Measurements from ENCODE around the gene MTRF1L.
A peak's percentile ranks its signal among the peaks of the same experiment; 100 is the strongest.

MTRF1L gene, protein sequence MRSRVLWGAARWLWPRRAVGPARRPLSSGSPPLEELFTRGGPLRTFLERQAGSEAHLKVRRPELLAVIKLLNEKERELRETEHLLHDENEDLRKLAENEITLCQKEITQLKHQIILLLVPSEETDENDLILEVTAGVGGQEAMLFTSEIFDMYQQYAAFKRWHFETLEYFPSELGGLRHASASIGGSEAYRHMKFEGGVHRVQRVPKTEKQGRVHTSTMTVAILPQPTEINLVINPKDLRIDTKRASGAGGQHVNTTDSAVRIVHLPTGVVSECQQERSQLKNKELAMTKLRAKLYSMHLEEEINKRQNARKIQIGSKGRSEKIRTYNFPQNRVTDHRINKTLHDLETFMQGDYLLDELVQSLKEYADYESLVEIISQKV

GRCh38 chr6:153002613-153003365, at the start of gene MTRF1L:
MTRF1L (minus strand) TSS chr6:153002709; CDS start chr6:153002685, 24 bp downstream.
- H3K4me1 Mint-ChIP-seq (ENCODE audit: low read depth), result peaks cover 40% of the 10 kb centered on the region
- peaks cover 32% of the 10 kb centered on the region for H3K36me3 Mint-ChIP-seq (ENCODE audit: low read depth)
- H3K27ac Mint-ChIP-seq, result peak within 1 kb of the TSS; percentile 98
- no peaks in the 10 kb centered on the region for H3K27me3 Mint-ChIP-seq
- peak within 1 kb of the TSS; percentile 98 for H3K4me3 Mint-ChIP-seq
- peaks cover 4% of the 10 kb centered on the region for H3K9me3 Mint-ChIP-seq

DNA sequence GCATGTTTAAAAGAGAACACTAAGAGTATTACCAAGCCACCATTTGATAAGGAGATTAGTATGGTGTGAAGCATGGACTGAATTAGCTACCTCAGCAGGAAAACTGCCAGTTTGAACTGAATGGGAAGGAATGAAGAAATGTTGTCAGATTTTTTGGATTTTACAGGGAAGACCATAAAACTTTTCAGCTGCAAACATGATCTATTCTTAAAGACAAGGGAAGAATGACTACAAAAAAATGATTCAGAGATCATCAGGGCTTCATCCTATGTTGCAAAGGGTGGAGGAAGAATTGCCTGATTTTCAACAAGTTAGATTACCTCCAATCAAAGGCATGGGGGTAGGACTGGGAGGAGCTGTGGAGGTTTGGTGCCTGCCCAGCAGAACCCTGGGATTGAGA, 49.3 kb upstream of the MTRF1L start:
- Mint-ChIP-seq H3K27me3 (peaks cover 4% of the 10 kb centered on the region), H3K36me3 (ENCODE audit: low read depth) (no peaks in the 10 kb centered on the region), H3K4me3 (no peak overlapping the region), H3K4me1 (ENCODE audit: low read depth) (no peaks in the 10 kb centered on the region), H3K9me3 (peaks cover 6% of the 10 kb centered on the region), H3K27ac (no peak overlapping the region)

DNA sequence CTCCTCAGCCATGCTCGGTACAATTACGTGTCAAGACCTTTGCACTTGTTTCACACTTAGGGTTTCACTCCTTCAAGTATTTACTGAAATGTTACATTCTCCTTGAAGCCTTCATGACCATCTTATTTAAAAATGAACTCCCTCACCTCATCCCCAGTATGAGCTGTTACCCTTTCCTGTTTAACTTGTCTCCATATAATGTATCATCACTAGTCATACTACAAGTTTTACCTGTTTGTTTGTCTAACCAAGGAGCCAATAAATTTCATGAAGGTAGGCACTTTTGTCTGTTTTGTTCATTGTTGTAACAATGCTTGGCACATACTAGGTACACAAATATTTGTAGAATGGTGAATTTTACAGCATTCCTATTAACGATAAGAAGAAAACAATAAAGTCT, 46.1 kb upstream of the MTRF1L start:
- Mint-ChIP-seq H3K27me3 (peaks cover 4% of the 10 kb centered on the region), H3K36me3 (ENCODE audit: low read depth) (no peaks in the 10 kb centered on the region), H3K27ac (no peak overlapping the region), H3K9me3 (peaks cover 6% of the 10 kb centered on the region), H3K4me3 (no peak overlapping the region), H3K4me1 (ENCODE audit: low read depth) (no peaks in the 10 kb centered on the region)

- Mint-ChIP-seq H3K27me3 (peaks cover 4% of the 10 kb centered on the region), H3K27ac (no peak overlapping the region), H3K9me3 (peaks cover 6% of the 10 kb centered on the region), H3K4me1 (ENCODE audit: low read depth) (no peaks in the 10 kb centered on the region), H3K4me3 (no peak overlapping the region), H3K36me3 (ENCODE audit: low read depth) (no peaks in the 10 kb centered on the region)
These were observed 44.9 kb upstream of the MTRF1L start for GRCh38 chr6:153047386-153047785.

- Mint-ChIP-seq H3K27me3 (no peaks in the 10 kb centered on the region), H3K27ac (no peak overlapping the region), H3K36me3 (ENCODE audit: low read depth) (no peaks in the 10 kb centered on the region), H3K4me1 (ENCODE audit: low read depth) (no peaks in the 10 kb centered on the region), H3K4me3 (no peak overlapping the region), H3K9me3 (peaks cover 6% of the 10 kb centered on the region)
These were observed 42.8 kb upstream of the MTRF1L start for GRCh38 chr6:153045271-153045670.

GRCh38 chr6:153044295-153044694, 41.8 kb upstream of the MTRF1L start:
- H3K27me3 Mint-ChIP-seq, result peaks cover 7% of the 10 kb centered on the region
- no peaks in the 10 kb centered on the region for H3K4me1 Mint-ChIP-seq (ENCODE audit: low read depth)
- H3K9me3 Mint-ChIP-seq, result peaks cover 6% of the 10 kb centered on the region
- H3K27ac Mint-ChIP-seq, result no peak overlapping the region
- H3K36me3 Mint-ChIP-seq (ENCODE audit: low read depth), result no peaks in the 10 kb centered on the region
- H3K4me3 Mint-ChIP-seq, result no peak overlapping the region

DNA sequence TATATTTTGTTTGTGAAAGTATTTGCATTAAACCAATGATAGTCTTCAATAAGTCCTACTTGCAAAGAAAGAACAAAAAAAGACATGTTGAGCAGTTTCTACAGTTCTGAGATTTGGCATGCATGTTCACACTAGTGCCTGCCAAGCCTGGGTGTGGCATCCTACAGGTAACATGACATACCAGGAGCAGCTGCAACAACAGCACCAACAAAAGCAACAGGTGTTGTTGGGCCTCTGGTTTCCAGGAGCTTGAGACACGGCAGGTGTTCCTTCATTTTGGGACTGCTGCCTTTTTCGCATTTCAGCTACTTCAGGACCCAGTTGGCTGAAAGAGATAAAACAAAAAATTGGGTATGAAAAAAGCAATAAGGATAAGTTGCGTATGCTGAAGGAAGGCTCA, 41.2 kb upstream of the MTRF1L start:
- Mint-ChIP-seq H3K27ac (no peak overlapping the region), H3K9me3 (peaks cover 6% of the 10 kb centered on the region), H3K27me3 (peaks cover 7% of the 10 kb centered on the region), H3K4me1 (ENCODE audit: low read depth) (no peaks in the 10 kb centered on the region), H3K36me3 (ENCODE audit: low read depth) (no peaks in the 10 kb centered on the region), H3K4me3 (no peak overlapping the region)

DNA sequence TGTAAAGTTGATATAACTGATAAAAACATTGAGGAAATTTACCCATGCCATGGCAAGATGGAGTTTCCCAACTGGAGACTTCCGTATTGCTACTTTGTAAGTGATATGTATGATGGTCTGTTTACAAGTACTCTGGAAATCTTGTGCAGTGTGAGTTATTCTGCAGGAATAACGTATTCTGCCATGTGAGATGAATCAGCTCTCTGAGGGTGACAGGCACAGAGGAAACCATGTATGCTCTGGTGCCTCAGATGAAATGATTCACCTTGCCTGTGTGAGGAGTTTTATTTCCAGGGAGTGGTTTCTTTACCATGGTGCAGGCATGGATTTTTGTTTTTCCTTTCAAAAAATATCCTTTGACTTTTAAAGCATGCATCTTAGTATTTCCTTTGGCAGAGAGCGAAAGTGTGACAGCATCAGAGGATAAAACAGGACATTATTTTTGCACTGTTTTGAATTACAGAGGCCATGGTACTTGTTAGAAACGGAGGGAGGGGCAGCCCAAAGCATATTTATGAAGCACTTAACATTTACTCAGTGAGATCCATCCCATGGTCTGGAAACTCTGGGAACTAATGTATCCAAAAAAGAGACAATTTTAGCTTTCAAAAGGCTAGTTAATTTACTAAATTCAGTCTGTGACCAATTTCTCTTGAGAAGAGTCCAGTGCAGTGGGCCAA, 36.0 kb upstream of the MTRF1L start:
- no peaks in the 10 kb centered on the region for H3K36me3 Mint-ChIP-seq (ENCODE audit: low read depth)
- no peak overlapping the region for H3K27ac Mint-ChIP-seq
- H3K4me1 Mint-ChIP-seq (ENCODE audit: low read depth), result no peaks in the 10 kb centered on the region
- H3K27me3 Mint-ChIP-seq, result peaks cover 7% of the 10 kb centered on the region
- H3K9me3 Mint-ChIP-seq, result no peaks in the 10 kb centered on the region
- H3K4me3 Mint-ChIP-seq, result no peak overlapping the region

GRCh38 chr6:153034139-153034538, 31.6 kb upstream of the MTRF1L start:
- no peaks in the 10 kb centered on the region for H3K4me1 Mint-ChIP-seq (ENCODE audit: low read depth)
- H3K9me3 Mint-ChIP-seq, result no peaks in the 10 kb centered on the region
- H3K27me3 Mint-ChIP-seq, result no peaks in the 10 kb centered on the region
- no peaks in the 10 kb centered on the region for H3K36me3 Mint-ChIP-seq (ENCODE audit: low read depth)
- no peak overlapping the region for H3K27ac Mint-ChIP-seq
- no peak overlapping the region for H3K4me3 Mint-ChIP-seq

DNA sequence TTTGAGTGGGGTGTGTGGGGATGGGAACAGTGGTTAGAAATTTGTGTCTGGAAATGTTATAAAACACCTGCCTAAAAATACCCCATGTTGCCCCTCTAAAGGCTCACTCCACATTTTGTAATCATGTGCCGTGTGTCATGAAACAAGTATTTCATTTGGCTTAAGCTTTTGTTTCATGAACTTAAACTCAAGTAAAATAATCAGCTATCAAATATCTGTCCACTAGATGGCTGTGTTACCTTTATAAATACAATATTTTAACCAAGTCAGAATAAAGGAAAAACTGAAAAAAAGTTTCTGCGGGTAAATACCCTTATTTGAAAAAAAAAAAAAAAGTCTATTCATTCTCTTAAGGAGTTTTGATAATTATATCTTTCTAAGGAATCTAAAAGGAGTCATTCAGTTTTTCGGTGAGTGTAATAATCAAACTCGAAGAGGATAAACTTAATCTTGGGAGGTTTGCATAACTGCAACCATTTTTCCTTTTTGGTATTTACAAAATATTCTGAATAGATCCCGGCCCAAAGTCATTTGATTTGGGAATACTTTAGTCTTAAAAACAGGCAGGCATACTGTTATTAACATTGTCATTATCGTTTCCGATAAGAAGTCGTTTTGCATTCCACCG, 29.9 kb upstream of the MTRF1L start:
- Mint-ChIP-seq H3K9me3 (no peaks in the 10 kb centered on the region), H3K4me3 (no peak overlapping the region), H3K4me1 (ENCODE audit: low read depth) (no peaks in the 10 kb centered on the region), H3K27me3 (peaks cover 8% of the 10 kb centered on the region), H3K36me3 (ENCODE audit: low read depth) (no peaks in the 10 kb centered on the region), H3K27ac (no peak overlapping the region)

DNA sequence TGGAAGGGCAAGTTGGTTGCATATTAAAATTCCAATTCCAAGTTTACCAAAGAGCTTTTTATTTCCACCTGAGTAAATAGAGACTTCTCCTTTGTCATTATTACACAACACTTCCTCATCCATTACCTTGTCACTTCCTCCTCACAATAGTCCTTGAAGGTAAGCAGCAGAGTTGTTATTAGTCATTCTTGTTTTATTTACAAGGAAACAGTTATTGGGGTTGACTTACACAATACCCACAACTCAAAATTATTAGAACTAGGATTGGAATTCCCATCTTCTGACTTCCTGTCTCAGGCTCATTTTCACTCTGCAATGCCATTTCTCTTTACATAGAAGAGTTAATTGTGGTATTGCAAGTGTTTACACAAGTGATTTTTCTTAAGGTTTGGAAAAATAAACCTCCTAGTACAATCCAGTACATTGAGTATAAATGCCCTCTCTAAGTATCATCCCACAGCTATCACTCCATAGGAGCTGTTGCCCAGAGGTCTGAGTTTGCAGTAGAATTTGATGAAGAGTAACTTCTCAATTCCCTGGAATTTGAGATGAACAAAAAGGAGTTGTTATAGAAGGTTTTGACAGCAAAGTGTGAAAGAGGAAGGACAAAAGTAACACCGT, 28.9 kb upstream of the MTRF1L start:
- no peaks in the 10 kb centered on the region for H3K9me3 Mint-ChIP-seq

DNA sequence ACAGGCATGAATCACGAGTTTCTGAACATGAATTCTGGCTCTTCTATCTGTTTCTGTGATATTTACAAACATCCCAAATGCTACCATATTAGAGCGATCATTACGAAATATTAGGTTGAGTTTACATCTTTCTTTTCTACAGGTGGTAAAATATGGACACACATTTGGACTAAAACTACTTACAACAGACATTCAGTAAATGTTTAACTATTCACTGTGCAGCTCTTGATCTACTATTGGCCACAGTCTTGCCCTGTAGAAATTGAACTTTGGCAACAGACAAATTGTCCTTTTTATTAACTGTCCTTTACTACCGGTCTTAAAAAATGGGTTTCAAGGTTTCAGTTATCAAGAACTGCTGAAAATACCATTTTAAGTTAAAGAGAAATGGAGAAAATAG, 26.5 kb upstream of the MTRF1L start:
- Mint-ChIP-seq H3K27me3 (peaks cover 12% of the 10 kb centered on the region), H3K4me3 (no peak overlapping the region), H3K36me3 (ENCODE audit: low read depth) (no peaks in the 10 kb centered on the region), H3K9me3 (no peaks in the 10 kb centered on the region), H3K27ac (no peak overlapping the region), H3K4me1 (ENCODE audit: low read depth) (peaks cover 5% of the 10 kb centered on the region)

More for the DNA sequence above, 28.9 kb upstream of the MTRF1L start:
- H3K27me3 Mint-ChIP-seq, result peaks cover 8% of the 10 kb centered on the region
- H3K4me3 Mint-ChIP-seq, result no peak overlapping the region
- no peak overlapping the region for H3K27ac Mint-ChIP-seq
- no peaks in the 10 kb centered on the region for H3K36me3 Mint-ChIP-seq (ENCODE audit: low read depth)
- H3K4me1 Mint-ChIP-seq (ENCODE audit: low read depth), result no peaks in the 10 kb centered on the region

GRCh38 chr6:153028286-153028685, 25.8 kb upstream of the MTRF1L start:
- Mint-ChIP-seq H3K27ac (no peak overlapping the region), H3K27me3 (peaks cover 12% of the 10 kb centered on the region), H3K9me3 (no peaks in the 10 kb centered on the region), H3K4me3 (no peak overlapping the region), H3K36me3 (ENCODE audit: low read depth) (no peaks in the 10 kb centered on the region), H3K4me1 (ENCODE audit: low read depth) (peaks cover 5% of the 10 kb centered on the region)

DNA sequence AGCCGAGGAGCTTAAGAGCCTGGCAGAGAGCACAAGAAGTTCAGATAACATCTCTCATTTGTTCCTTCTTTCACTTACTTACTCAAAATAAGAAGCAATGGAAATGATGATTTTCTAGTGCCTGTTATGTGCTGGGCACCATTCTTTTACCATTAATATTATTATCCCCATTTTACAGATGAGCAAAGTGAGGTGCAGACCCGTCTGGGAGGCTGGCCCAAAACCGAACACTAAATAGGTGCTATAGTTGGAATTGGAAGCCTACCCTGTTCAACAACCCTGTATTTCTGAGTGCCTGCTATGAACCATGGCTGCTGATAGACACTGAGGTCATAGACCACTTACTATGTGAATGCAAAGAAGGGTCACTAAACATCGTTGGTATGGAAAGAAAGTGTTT, 25.0 kb upstream of the MTRF1L start:
- Mint-ChIP-seq H3K4me3 (no peak overlapping the region), H3K36me3 (ENCODE audit: low read depth) (no peaks in the 10 kb centered on the region), H3K4me1 (ENCODE audit: low read depth) (peaks cover 5% of the 10 kb centered on the region), H3K27ac (no peak overlapping the region), H3K27me3 (peaks cover 12% of the 10 kb centered on the region), H3K9me3 (no peaks in the 10 kb centered on the region)
